Adrenal gland (tissue), 12 donors: ENCODE measurements around the gene MACF1. TPM values are rescaled to one million over a fixed set of nuclear protein-coding genes. Genes with fewer than 3 reads are reported as not detected.

Source experiments
- DNase-seq, 7 donors: peaks; one replicate each; pipeline ENCODE4 v3.0.0-alpha.2; 2019 to 2020
- H3K27ac ChIP-seq, 5 donors: fragments of 200-600 bp; sonication (generic) in 4 of 5; 1 replicate in 3 of 5; 2 replicates in 2 of 5; pipeline versions ENCODE4 v1.5.1 to v1.8.0; 2016 to 2020; ENCODE audit warnings: mild to moderate bottlenecking in 1 of 5
- H3K27me3 ChIP-seq: fragments of 200-600 bp; 2 replicates; pipeline ENCODE4 v1.8.0; 2021
- H3K36me3 ChIP-seq, 2 donors: fragments of 200-600 bp; replicated peaks in 1 of 2; 1 replicate in 1 of 2; 2 replicates in 1 of 2; pipeline versions ENCODE4 v1.5.1 to v1.8.0; 2018 to 2022
- H3K4me1 ChIP-seq, 2 donors: fragments of 200-600 bp; replicated peaks in 1 of 2; 1 replicate in 1 of 2; 2 replicates in 1 of 2; pipeline versions ENCODE4 v1.5.1 to v1.8.0; 2018 to 2021
- H3K4me3 ChIP-seq, 4 donors: fragments of 200-600 bp; sonication (generic) in 3 of 4; one replicate each; pipeline ENCODE4 v1.5.1; 2016 to 2018
- H3K9me3 ChIP-seq, 3 donors: fragments of 200-600 bp; sonication (generic) in 1 of 3; replicated peaks in 1 of 3; 1 replicate in 2 of 3; 2 replicates in 1 of 3; pipeline versions ENCODE4 v1.5.1 to v1.8.0; 2016 to 2021
- POLR2A ChIP-seq, 2 donors: fragments of 450-650 bp; IDR thresholded peaks; one replicate each; pipeline ENCODE4 v1.6.1; 2017; ENCODE audit warnings: antibody characterized with exemption in 2 of 2, mild to moderate bottlenecking in 2 of 2, moderate library complexity in 1 of 2
- WGBS, 4 donors: extraction: QIAGEN DNeasy Blood & Tissue Kit in 2 of 4; methylation state at CpG; one replicate each; pipeline versions ENCODE4 v1.1.5 to v1.1.7; 2013 to 2017; 5-methylcytosine and 5-hydroxymethylcytosine counted together
- intact Hi-C, 2 donors: fragments of 100-400 bp; cut with DNase I; formaldehyde crosslinking; loops; one replicate each; pipeline versions ENCODE4 v1.14.1 to v1.15.0; 2022 to 2023
- polyA plus RNA-seq, 3 donors: library from polyadenylated mRNA; stranded (reverse); fragments of 200-250 nt in 2 of 3; fragments of 350-450 nt in 1 of 3; fragmentation: Illumina TruSeq in 1 of 3; extraction: RNeasy Lipid Tissue Mini Kit (QIAGEN cat#74804) in 1 of 3; gene quantifications; one replicate each; pipeline ENCODE4 v1.2.3, GENCODE V29; 2013 to 2014
- total RNA-seq, 9 donors: library from RNA; depleted of rRNA in 4 of 9; stranded (reverse); fragments of >200 nt in 4 of 9; fragments of 120-200 nt in 1 of 9; fragmentation: NEBNext Ultra II Directional in 1 of 9; extraction: Animal tissue kit (Norgen Biotek cat#: 25700) in 1 of 9; gene quantifications; one replicate each; pipeline versions ENCODE4 v1.1.0 to v1.2.4, GENCODE V29; 2013 to 2023
- TF ChIP-seq, protein P1 (sequence below), 6 experiments: fragments of 450-650 bp in 4 of 6; fragments of 200-600 bp in 2 of 6; sonication (generic) in 1 of 6; IDR thresholded peaks; 1 replicate in 5 of 6; 2 replicates in 1 of 6; pipeline versions ENCODE4 v1.5.1 to v1.8.0; 2016 to 2021; ENCODE audit warnings: antibody characterized with exemption in 6 of 6, mild to moderate bottlenecking in 2 of 6, moderate library complexity in 1 of 6
- donor health status: healthy with polysubstance abuse.
- donor health status: Bipolar disorder and iron deficiency.
- donor health status: DM: yes; HTN: yes; CAD: no.
- donor health status: DM: no; HTN: no; CAD: no.
- donor health status: DM: no; HTN: no; CAD: no.
- donor health status: DM: yes; HTN: yes; CAD: no.

Gene MACF1
- total and polyA plus RNA-seq, 12 donors: 85.1 to 334 (median 219) TPM

DNA sequence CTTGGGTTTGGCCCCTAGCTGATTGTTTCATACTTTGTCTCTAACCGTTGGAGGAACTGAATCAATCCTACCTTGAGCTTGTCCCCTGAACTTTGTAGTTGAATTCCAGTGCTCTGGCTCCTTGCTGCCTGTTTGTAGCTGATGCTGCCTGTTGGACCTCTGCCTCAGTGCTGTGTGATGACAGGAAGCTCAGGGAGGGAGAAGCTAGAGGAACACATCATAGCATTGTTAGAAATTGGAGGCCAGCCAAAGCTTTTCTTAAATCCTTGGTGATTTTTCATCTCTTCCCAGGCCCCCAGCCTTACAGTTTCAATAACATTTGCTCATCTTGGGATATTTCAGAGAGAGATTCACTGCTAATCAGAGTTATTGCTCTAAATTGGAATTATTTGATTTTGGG lies 34.0 kb downstream of the MACF1 start:
- Histone ChIP-seq H3K9me3 (no peaks in the 10 kb centered on the region), H3K36me3 (no peaks in the 10 kb centered on the region), H3K4me3 (no peak overlapping the region), H3K27me3 (no peaks in the 10 kb centered on the region), H3K4me1 (no peaks in the 10 kb centered on the region), H3K27ac (peak overlapping the region in 1 of 5 donors; percentile 24)
- peak in 4 of 7 donors; percentile 36 to 44 (median 43) for DNase-seq
- WGBS, 4 donors: 16 to 27% (median 17%) methylated on average over 1 of the region's 1 CpG
- TF ChIP-seq POLR2A (IDR thresholded peaks at IDR 0.05): no peak
- TF ChIP-seq, protein P1, sequence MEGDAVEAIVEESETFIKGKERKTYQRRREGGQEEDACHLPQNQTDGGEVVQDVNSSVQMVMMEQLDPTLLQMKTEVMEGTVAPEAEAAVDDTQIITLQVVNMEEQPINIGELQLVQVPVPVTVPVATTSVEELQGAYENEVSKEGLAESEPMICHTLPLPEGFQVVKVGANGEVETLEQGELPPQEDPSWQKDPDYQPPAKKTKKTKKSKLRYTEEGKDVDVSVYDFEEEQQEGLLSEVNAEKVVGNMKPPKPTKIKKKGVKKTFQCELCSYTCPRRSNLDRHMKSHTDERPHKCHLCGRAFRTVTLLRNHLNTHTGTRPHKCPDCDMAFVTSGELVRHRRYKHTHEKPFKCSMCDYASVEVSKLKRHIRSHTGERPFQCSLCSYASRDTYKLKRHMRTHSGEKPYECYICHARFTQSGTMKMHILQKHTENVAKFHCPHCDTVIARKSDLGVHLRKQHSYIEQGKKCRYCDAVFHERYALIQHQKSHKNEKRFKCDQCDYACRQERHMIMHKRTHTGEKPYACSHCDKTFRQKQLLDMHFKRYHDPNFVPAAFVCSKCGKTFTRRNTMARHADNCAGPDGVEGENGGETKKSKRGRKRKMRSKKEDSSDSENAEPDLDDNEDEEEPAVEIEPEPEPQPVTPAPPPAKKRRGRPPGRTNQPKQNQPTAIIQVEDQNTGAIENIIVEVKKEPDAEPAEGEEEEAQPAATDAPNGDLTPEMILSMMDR (IDR thresholded peaks at IDR 0.05): no peak
- intact Hi-C loops: no loop called here

DNA sequence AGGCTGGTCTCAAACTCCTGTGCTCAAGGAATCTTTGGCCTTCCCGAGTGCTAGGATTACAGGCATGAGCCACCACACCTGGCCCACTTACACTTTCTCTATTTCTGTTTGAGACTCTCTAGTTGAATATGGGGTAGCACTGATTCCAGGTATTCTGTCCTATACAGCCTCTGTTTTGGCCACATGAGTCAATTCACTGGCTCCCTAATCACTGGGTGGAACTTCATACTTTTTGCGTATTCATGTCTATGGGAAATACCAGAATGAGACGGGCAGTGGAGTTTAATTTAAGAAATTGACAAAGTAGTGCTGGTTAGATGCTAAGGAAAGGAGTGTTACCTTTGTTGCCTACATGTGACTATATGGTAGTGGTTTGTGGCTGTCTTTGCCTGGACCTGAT lies 35.5 kb downstream of the MACF1 start:
- TF ChIP-seq, protein P1 (IDR thresholded peaks at IDR 0.05): no peak
- no peak for TF ChIP-seq POLR2A (IDR thresholded peaks at IDR 0.05)
- WGBS, 4 donors: 93 to 97% (median 95%) methylated on average over 3 of the region's 3 CpGs
- Histone ChIP-seq H3K4me1 (no peaks in the 10 kb centered on the region), H3K36me3 (no peaks in the 10 kb centered on the region), H3K27ac (no peak overlapping the region), H3K9me3 (no peaks in the 10 kb centered on the region), H3K4me3 (no peak overlapping the region), H3K27me3 (no peaks in the 10 kb centered on the region)
- intact Hi-C loops: no loop called here
- no peak for DNase-seq

DNA sequence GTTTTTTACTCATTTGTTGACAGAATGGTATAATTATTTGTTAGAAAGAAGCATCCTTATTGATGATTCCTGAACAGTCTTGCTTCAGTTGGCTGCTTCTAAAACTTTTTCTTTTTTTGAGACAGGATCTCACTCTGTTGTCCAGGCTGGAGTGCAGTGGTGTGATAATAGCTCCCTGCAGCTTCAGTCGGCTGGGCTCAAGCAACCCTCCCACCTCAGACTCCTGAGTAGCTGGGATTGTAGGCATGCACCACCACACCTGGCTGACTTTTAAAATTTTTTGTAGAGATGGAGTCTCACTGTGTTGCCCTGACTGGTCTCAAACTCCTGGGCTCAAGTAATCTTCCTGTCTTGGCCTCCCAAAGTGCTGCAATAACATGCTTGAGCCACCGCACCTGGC lies 38.8 kb downstream of the MACF1 start:
- TF ChIP-seq, protein P1 (IDR thresholded peaks at IDR 0.05): no peak
- TF ChIP-seq POLR2A (IDR thresholded peaks at IDR 0.05): no peak
- WGBS, 4 donors: 88 to 96% (median 92%) methylated on average over 2 of the region's 2 CpGs
- H3K36me3 ChIP-seq: no peaks in the 10 kb centered on the region
- intact Hi-C loops: no loop called here
- H3K4me3 ChIP-seq: no peak overlapping the region
- no peaks in the 10 kb centered on the region for H3K27me3 ChIP-seq
- no peaks in the 10 kb centered on the region for H3K4me1 ChIP-seq
- DNase-seq: no peak
- H3K27ac ChIP-seq: no peak overlapping the region
- no peaks in the 10 kb centered on the region for H3K9me3 ChIP-seq

DNA sequence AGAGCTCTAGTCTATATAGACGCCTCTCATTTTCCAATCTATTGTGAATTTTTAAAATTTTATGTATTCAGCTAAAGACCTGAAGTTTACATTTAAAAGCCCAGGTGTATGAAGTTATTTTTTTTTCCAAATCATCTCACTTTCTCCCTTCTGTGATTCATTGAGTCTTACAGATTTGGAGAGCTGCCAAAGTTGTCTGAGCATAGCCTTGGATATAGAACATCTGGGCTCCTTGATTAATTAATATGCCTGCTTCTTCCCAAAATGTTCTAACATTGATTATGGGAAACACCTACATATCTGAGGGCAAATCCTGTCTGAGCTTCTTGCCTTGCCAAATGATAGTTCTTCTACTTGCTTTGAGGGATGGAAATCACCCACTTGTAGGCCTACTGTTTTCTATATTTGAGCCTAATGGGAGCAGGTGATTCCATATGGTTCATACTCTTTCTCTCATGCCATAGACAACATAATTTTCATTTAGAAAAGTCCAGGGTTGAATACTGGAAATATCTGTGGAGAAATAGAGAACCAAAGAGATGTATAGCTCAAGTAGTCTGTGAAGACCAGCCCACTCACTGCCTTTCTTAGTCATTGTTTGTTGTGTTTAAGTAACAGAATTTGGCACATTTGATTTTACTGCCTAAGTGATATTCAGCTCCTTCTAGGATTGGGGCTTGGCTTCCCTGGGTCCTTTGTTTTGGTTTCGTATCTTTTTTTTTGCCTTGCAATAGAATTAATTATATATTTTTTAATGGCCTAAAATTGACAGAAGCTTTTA lies 46.2 kb downstream of the MACF1 start:
- no peaks in the 10 kb centered on the region for H3K9me3 ChIP-seq
- DNase-seq: peak in 1 of 7 donors; percentile 44
- 84 to 90% (median 87%) methylated on average over 2 of the region's 2 CpGs for WGBS, 4 donors
- TF ChIP-seq POLR2A (IDR thresholded peaks at IDR 0.05): no peak
- TF ChIP-seq, protein P1 (IDR thresholded peaks at IDR 0.05): no peak
- H3K4me3 ChIP-seq: no peak overlapping the region
- H3K4me1 ChIP-seq: peaks cover 22 to 30% of the 10 kb centered on the region in 2 donors
- H3K36me3 ChIP-seq: peaks cover 0 to 13% of the 10 kb centered on the region in 2 donors
- H3K27ac ChIP-seq: peak overlapping the region in 3 of 5 donors; percentile 8 to 14 (median 10)
- intact Hi-C loops: loop anchor here (10.0 kb wide), 2 partner anchors 56 to 146 kb away; no protein-coding TSS in a partner anchor
- no peaks in the 10 kb centered on the region for H3K27me3 ChIP-seq
